Adrenal gland (tissue), 5 donors: ENCODE data around the gene GALE.

ENCODE experiments used
- POLR2A ChIP-seq, 2 donors: fragments of 450-650 bp; IDR thresholded peaks; one replicate each; pipeline ENCODE4 v1.6.1; 2017; ENCODE audit warnings: antibody characterized with exemption in 2 of 2, mild to moderate bottlenecking in 2 of 2, moderate library complexity in 1 of 2
- TF ChIP-seq, protein P1 (sequence below), 6 experiments: fragments of 450-650 bp in 4 of 6; fragments of 200-600 bp in 2 of 6; sonication (generic) in 1 of 6; IDR thresholded peaks; 1 replicate in 5 of 6; 2 replicates in 1 of 6; pipeline versions ENCODE4 v1.5.1 to v1.8.0; 2016 to 2021; ENCODE audit warnings: antibody characterized with exemption in 6 of 6, mild to moderate bottlenecking in 2 of 6, moderate library complexity in 1 of 6
- donor health status: DM: no; HTN: no; CAD: no.

DNA sequence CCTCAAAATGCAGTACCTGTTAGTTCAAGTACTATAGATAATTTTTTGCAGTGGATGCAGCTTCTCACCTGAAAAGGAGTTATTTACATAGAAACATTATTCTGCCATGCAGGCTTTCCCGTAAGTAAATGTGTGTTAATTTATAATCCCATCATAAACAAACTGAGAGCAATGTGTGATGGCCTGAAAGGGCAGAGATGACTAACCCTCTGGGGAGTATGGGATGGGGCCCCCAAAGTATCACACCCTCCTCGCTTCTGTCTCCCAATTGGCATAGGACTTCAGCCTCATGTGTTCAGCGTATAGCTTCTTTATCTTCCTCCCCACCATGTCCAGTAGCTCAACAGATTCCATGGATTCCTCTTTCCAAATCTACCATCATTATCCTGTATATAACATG is 17.1 kb upstream of the GALE start:
- TF ChIP-seq, protein P1, sequence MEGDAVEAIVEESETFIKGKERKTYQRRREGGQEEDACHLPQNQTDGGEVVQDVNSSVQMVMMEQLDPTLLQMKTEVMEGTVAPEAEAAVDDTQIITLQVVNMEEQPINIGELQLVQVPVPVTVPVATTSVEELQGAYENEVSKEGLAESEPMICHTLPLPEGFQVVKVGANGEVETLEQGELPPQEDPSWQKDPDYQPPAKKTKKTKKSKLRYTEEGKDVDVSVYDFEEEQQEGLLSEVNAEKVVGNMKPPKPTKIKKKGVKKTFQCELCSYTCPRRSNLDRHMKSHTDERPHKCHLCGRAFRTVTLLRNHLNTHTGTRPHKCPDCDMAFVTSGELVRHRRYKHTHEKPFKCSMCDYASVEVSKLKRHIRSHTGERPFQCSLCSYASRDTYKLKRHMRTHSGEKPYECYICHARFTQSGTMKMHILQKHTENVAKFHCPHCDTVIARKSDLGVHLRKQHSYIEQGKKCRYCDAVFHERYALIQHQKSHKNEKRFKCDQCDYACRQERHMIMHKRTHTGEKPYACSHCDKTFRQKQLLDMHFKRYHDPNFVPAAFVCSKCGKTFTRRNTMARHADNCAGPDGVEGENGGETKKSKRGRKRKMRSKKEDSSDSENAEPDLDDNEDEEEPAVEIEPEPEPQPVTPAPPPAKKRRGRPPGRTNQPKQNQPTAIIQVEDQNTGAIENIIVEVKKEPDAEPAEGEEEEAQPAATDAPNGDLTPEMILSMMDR (IDR thresholded peaks at IDR 0.05) = no peak
- no peak for TF ChIP-seq POLR2A (IDR thresholded peaks at IDR 0.05)
